ENCODE data around the gene NPC1L1.

NPC1L1 gene

DNA sequence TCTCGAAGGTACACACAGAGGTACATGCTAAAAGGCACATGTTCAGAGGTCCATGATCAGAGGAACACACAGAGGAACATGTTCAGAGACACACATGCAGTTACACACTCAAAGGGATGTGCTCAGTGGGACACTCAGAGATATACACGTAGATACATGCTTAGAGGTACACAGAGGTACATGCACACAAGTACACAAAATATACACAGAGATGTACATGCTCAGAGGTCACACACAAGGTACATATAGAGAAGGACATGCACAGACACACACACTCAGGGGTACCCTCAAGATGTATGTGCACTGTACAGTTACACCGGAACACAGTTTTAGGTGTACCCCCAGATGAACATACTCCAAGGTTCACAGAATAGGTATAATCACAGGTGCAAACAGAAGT lies 18.8 kb downstream of the NPC1L1 start:
- H3K4me3 ChIP-seq (ENCODE audit: low read length), result no peak overlapping the region
- TF ChIP-seq, protein P1, sequence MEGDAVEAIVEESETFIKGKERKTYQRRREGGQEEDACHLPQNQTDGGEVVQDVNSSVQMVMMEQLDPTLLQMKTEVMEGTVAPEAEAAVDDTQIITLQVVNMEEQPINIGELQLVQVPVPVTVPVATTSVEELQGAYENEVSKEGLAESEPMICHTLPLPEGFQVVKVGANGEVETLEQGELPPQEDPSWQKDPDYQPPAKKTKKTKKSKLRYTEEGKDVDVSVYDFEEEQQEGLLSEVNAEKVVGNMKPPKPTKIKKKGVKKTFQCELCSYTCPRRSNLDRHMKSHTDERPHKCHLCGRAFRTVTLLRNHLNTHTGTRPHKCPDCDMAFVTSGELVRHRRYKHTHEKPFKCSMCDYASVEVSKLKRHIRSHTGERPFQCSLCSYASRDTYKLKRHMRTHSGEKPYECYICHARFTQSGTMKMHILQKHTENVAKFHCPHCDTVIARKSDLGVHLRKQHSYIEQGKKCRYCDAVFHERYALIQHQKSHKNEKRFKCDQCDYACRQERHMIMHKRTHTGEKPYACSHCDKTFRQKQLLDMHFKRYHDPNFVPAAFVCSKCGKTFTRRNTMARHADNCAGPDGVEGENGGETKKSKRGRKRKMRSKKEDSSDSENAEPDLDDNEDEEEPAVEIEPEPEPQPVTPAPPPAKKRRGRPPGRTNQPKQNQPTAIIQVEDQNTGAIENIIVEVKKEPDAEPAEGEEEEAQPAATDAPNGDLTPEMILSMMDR (IDR thresholded peaks at IDR 0.05; ENCODE audit: insufficient read depth, low read depth, low read length, missing control alignments), result no peak
- no peak for DNase-seq (ENCODE audit: low read depth)

DNA sequence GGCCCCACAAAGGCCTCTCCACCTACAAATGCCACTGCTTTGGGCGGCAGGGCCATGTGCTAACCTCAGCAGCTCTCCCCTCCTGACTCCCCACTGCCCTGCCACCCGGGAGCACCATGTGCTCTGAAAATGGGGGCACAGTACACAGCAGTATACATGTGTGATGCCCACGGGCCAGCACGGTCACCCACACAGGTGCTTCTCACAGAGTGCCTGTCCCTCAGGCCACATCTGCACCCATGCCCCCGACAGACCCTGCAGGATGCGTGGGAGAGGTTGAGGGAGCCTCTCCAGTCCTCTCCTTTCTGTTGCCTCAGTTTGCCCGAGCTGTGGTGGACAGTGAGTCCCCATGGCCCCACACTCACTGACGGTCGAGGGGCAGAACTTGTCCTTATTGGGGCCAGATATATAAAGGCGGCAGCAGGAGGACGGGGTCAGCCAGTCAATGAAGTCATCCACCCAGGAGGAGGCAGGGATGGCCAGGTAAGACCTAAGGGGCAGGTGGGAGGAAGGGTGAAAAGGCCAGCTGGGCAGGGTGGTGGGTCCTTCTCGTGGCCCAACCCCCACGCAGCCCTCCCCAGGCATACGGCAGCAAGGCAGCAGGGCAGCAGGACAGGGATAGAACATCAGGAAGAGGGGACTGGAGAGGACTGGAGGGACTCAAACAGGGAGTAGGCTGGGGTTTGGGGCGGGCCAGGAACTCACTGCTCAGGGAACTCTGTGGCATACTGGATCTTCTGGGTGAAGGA lies 19.6 kb downstream of the NPC1L1 start:
- no peak overlapping the region for H3K4me3 ChIP-seq (ENCODE audit: low read length)
- TF ChIP-seq, protein P1 (IDR thresholded peaks at IDR 0.05; ENCODE audit: insufficient read depth, low read depth, low read length, missing control alignments), result no peak
- DNase-seq (ENCODE audit: low read depth), result no peak

DNA sequence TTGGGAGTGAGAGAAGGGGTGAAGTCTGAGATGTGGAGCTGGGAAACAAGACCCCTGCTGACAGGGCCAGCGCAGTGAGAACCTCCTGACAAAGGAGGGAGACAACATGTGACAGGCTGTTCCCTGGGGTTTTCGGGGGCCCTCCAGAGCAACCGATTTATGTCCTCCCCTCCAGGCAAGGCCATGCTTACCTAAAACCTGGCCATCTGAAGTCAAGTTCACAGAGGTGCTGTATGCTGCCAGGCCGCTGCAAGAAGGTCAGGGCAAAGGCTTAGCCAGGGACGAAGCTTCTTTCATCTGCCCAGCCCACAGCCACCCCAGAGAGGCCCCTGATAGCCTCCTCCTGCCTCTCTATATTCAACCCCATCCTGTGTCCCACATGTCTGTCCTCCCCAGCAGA lies 20.6 kb downstream of the NPC1L1 start:
- DNase-seq (ENCODE audit: low read depth), result no peak
- no peak overlapping the region for H3K4me3 ChIP-seq (ENCODE audit: low read length)
- TF ChIP-seq, protein P1 (IDR thresholded peaks at IDR 0.05; ENCODE audit: insufficient read depth, low read depth, low read length, missing control alignments), result no peak

DNA sequence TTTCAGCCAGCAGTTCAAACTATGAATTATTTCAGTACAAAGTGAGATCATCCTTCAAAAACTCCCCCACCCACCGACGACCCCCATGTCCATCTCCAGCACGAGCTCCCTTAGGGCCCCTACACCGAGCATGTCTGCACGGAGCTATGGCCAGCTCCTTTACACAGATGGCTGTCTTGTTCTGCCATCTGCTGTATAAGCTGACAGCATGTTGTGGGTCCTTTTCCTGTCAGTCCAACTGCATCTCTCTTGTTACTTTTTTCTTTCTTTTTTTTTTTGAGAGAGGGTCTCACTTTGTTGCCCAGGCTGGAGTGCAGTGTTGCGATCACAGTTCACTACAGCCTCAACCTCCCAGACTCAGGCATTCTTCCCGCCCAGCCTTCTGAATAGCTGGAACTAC lies 21.6 kb downstream of the NPC1L1 start:
- TF ChIP-seq, protein P1 (IDR thresholded peaks at IDR 0.05; ENCODE audit: insufficient read depth, low read depth, low read length, missing control alignments), result no peak
- DNase-seq (ENCODE audit: low read depth), result no peak
- H3K4me3 ChIP-seq (ENCODE audit: low read length), result no peak overlapping the region

DNA sequence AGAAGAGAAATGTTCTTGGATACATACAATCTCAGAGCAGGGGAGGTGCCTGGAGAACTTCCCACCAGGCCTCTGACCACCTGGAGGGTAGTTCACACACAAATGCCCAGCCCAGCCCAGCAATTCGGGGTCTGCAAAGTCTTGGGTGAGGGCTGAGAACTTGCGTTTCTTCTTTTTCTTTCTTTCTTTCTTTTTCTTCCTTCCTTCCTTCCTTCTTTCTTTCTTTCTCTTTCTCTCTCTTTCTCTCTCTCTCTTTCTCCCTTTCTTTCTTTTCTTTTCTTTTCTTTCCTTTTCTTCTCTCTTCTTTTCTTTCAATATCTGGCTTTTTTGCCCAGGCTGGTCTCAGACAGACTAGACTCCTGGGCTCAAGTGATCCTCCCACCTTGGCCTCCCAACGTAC lies 22.4 kb downstream of the NPC1L1 start:
- TF ChIP-seq, protein P1 (IDR thresholded peaks at IDR 0.05; ENCODE audit: insufficient read depth, low read depth, low read length, missing control alignments), result no peak
- no peak overlapping the region for H3K4me3 ChIP-seq (ENCODE audit: low read length)
- DNase-seq (ENCODE audit: low read depth), result no peak

DNA sequence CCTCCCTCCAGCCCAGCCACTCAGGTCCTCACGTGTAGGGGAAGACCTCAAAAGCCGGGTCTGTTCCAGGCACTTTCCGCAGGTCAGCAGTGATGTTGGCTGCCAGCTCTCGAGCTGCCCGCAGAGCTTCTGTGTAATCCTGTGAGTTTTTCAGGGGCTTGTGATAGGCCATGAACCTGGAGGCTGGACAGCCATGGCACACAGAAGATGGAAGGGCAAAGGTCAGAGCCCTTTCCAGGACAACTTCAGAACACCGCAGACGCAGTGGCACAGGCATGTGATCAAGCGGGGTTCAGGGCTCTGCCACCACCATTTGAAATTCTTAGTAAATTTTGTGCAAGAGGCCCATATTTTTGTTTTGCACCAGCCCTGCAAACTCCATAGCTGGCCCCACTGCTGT lies 24.0 kb downstream of the NPC1L1 start:
- TF ChIP-seq, protein P1 (IDR thresholded peaks at IDR 0.05; ENCODE audit: insufficient read depth, low read depth, low read length, missing control alignments), result no peak
- no peak overlapping the region for H3K4me3 ChIP-seq (ENCODE audit: low read length)
- DNase-seq (ENCODE audit: low read depth), result no peak

Data from epithelial cell of esophagus (primary cell).